Measurements from ENCODE around the gene TRAF3IP3.

The TRAF3IP3 gene

DNA sequence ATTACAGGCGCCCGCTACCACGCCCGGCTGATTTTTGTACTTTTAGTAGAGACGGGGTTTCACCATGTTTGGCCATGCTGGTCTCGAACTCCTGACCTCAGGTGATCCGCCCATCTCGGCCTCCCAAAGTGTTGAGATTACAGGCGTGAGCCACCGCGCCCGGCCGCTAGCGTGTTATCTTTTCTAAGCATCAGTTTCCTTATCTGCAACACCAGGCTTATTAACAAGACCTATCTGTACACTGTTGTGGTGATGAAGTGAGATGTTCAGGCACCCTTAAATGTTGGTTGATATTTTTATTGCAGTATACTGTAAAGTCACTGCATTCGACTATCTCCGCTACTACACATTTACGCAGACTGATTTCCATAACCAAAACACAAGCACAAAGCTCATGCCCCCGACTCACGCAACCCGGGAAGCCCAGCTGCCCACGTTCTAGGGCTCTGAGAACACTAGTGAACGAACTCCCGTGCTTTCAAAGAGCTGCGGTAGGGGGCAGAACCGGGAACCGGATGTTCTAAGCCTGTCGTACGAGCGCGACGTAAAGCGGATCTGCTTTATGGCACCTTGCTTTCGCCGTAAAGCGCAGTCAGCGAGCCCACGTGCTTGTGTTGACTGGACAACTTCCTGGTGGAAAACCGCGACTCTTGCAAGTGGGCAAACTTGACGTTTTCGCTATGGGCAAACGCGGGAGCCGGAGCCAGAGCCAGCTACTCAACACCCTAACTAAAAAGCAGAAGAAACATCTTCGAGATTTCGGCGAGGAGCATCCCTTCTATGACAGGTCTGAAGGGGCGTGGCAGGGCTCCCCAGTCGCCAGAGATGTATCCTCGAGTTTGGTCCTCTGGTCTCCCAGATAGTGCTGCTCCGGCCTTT is 71.8 kb downstream of the TRAF3IP3 start, which contains the start of gene UTP25:
Gene UTP25, plus strand, starts transcription at position 589 of the 879 bp plus-strand sequence. Its CDS starts 92 bp downstream, at position 681.
- TF ChIP-seq ZNF274 (IDR thresholded peaks at IDR 0.05; ENCODE audit: low read depth, low read length) = no peak
- peak within 1 kb of the TSS; percentile 62 for H3K4me3 ChIP-seq (ENCODE audit: low read length)

DNA sequence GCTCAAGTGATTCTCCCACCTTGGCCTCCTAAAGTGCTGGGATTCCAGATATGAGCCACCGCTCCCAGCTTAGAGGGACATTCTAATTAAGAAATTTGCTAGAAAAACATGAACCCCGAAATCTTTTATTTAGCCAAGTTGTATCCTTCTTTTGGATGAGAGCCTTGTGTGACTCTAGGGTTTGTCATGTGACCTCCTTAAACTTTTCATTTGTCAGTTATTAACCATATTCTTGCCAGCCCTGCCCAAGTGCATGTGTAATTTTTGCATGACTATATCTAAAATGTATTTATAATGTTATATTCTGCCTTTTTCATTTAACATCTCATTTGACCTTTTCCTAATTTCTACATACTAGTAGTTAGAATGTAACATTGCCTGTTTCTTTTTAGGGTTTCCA is 73.9 kb downstream of the TRAF3IP3 start:
- no peak for TF ChIP-seq ZNF274 (IDR thresholded peaks at IDR 0.05; ENCODE audit: low read depth, low read length)
- H3K4me3 ChIP-seq (ENCODE audit: low read length) = no peak overlapping the region

DNA sequence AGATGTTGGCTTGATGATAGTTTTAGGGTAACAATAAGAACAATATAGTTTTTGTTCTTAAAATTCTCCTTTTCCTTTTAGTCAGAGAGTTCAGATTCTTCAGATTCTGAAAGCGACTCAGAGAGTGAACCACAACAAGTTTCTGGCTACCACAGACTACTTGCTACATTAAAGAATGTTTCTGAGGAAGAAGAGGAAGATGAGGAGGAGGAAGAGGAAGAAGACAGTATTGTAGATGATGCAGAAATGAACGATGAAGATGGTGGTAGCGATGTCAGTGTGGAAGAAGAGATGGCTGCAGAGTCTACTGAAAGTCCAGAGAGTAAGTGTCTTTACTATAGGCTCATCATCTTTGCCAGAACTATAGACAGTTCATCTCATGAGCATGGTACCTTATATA is 74.9 kb downstream of the TRAF3IP3 start:
- no peak for TF ChIP-seq ZNF274 (IDR thresholded peaks at IDR 0.05; ENCODE audit: low read depth, low read length)

GRCh38 chr1:209831615-209832014 is 75.8 kb downstream of the TRAF3IP3 start:
- no peak for TF ChIP-seq ZNF274 (IDR thresholded peaks at IDR 0.05; ENCODE audit: low read depth, low read length)
- no peak overlapping the region for H3K4me3 ChIP-seq (ENCODE audit: low read length)

More for the DNA sequence above, 74.9 kb downstream of the TRAF3IP3 start:
- H3K4me3 ChIP-seq (ENCODE audit: low read length) = no peak overlapping the region
